OCI-LY7 (cell line): ENCODE measurements around the gene CNN2. TPM values are rescaled to one million over a fixed set of nuclear protein-coding genes. Genes with fewer than 3 reads are reported as not detected.

Source experiments
- BruUV-seq: library from RNA; stranded (reverse); fragments of 400-500 nt; replicated peaks from 2 replicates; lab custom pipeline; 2021; lab: Mats Ljungman, UMichigan
- CTCF ChIA-PET: fragments of 300-600 bp; sonication (Branson Sonifier 250); formaldehyde crosslinking; loops from one replicate; lab custom pipeline; 2022; ENCODE audit warnings: antibody characterized with exemption; ENCODE audit not compliant: unreplicated experiment; lab: Charles Lee
- POLR2A ChIA-PET: fragments of 300-600 bp; sonication (Branson Sonifier 250); formaldehyde crosslinking; loops from one replicate; lab custom pipeline; 2022; ENCODE audit warnings: antibody characterized with exemption; lab: Charles Lee
- DNase-seq: peaks from one replicate; pipeline ENCODE4 v3.0.0-alpha.2; 2015; ENCODE audit warnings: low spot score
- H2AFZ ChIP-seq: fragments of 200-600 bp; sonication (generic), shearing (Covaris generic); 2 replicates; pipeline ENCODE4 v1.6.1; 2014; ENCODE audit warnings: mild to moderate bottlenecking, antibody characterized with exemption, low read length, moderate library complexity
- H3K27ac ChIP-seq: fragments of 200-600 bp; sonication (generic); 2 replicates; pipeline ENCODE4 v1.5.1; 2014; ENCODE audit warnings: mixed run types, low read depth, mild to moderate bottlenecking, moderate library complexity, low read length, inconsistent platforms; ENCODE audit not compliant: poor library complexity, severe bottlenecking
- H3K36me3 ChIP-seq: fragments of 200-600 bp; sonication (generic); 2 replicates; pipeline ENCODE4 v1.6.1; 2014; ENCODE audit warnings: mild to moderate bottlenecking, antibody characterized with exemption, low read length, moderate library complexity, mixed read lengths; ENCODE audit not compliant: insufficient read depth
- H3K4me1 ChIP-seq: fragments of 200-600 bp; sonication (generic); 2 replicates; pipeline ENCODE4 v1.5.1; 2014; ENCODE audit warnings: mild to moderate bottlenecking, low read length; ENCODE audit not compliant: insufficient read depth, poor library complexity, severe bottlenecking
- H3K4me2 ChIP-seq: fragments of 200-600 bp; sonication (generic); 2 replicates; pipeline ENCODE4 v1.6.1; 2014; ENCODE audit warnings: mild to moderate bottlenecking, low read length
- H3K4me3 ChIP-seq: fragments of 200-600 bp; sonication (generic); 2 replicates; pipeline ENCODE4 v1.5.1; 2014; ENCODE audit warnings: mild to moderate bottlenecking, low read depth, low read length; ENCODE audit not compliant: poor library complexity, severe bottlenecking
- H3K79me2 ChIP-seq: fragments of 200-600 bp; sonication (generic); 2 replicates; pipeline ENCODE4 v1.6.1; 2016; ENCODE audit warnings: low read depth, mild to moderate bottlenecking, low read length, moderate library complexity, mixed read lengths; ENCODE audit not compliant: insufficient read depth
- H3K9me2 ChIP-seq: fragments of 200-600 bp; sonication (generic); 2 replicates; pipeline ENCODE4 v1.6.1; 2016; ENCODE audit warnings: mild to moderate bottlenecking, low read length, mixed read lengths; ENCODE audit not compliant: insufficient read depth
- H3K9me3 ChIP-seq: fragments of 200-600 bp; sonication (generic); 2 replicates; pipeline ENCODE4 v1.6.1; 2014; ENCODE audit warnings: mild to moderate bottlenecking, mixed run types, low read length, mixed read lengths
- H4K20me1 ChIP-seq: fragments of 200-600 bp; sonication (generic); 2 replicates; pipeline ENCODE4 v1.6.1; 2014; ENCODE audit warnings: mild to moderate bottlenecking, antibody characterized with exemption, low read length, moderate library complexity, mixed read lengths; ENCODE audit not compliant: insufficient read depth
- CTCF ChIP-seq: fragments of 200-600 bp; sonication (generic); conservative IDR thresholded peaks from 2 replicates; pipeline ENCODE4 v1.5.1; 2014; ENCODE audit warnings: mild to moderate bottlenecking, antibody characterized with exemption, low read length, moderate library complexity, mixed read lengths
- EZH2phosphoT487 ChIP-seq: fragments of 200-600 bp; sonication (generic); IDR thresholded peaks from 2 replicates; pipeline ENCODE4 v1.6.1; 2018; ENCODE audit warnings: low read depth, borderline replicate concordance, mild to moderate bottlenecking, mixed run types, antibody characterized with exemption, low read length, moderate library complexity, mixed read lengths
- intact Hi-C: fragments of 100-400 bp; cut with micrococcal nuclease; formaldehyde crosslinking; loops from one replicate; pipeline ENCODE4 v1.10.0; 2022; ENCODE audit not compliant: unreplicated experiment
- total RNA-seq, 2 experiments: library from RNA; depleted of rRNA in 1 of 2; stranded (reverse); fragments of >200 nt in 1 of 2; shearing (Covaris generic) in 1 of 2; gene quantifications; 2 replicates each; pipeline ENCODE4 v1.2.3, GENCODE V29; 2014 to 2022

CNN2 gene
- total RNA-seq, 2 experiments from 2014 or later: 73.7 to 127 TPM

- peaks cover 64% of the 10 kb centered on the region for H3K36me3 ChIP-seq
- no peak overlapping the region for H3K27ac ChIP-seq
- H3K9me2 ChIP-seq: no peaks in the 10 kb centered on the region
- peaks cover 6% of the 10 kb centered on the region; the same call in 1 of the 2 replicates for H3K79me2 ChIP-seq
- no peaks in the 10 kb centered on the region for H4K20me1 ChIP-seq
- no TSS peak for BruUV-seq
- H2AFZ ChIP-seq: no peak overlapping the region
- POLR2A ChIA-PET: no interaction called here
- no peak overlapping the region for H3K4me2 ChIP-seq
- peak; percentile 54 for TF ChIP-seq CTCF
- no peak for TF ChIP-seq EZH2phosphoT487
- H3K9me3 ChIP-seq: no peaks in the 10 kb centered on the region
- peaks cover 11% of the 10 kb centered on the region for H3K4me1 ChIP-seq
- intact Hi-C loops: no loop called here
- no peak for DNase-seq
- CTCF ChIA-PET: no interaction called here
- H3K4me3 ChIP-seq: no peak overlapping the region
Measured at GRCh38 chr19:989381-990081, 36.9 kb upstream of the CNN2 start.

GRCh38 chr19:990119-990571, 36.3 kb upstream of the CNN2 start:
- H2AFZ ChIP-seq: no peak overlapping the region
- H3K4me3 ChIP-seq: no peak overlapping the region
- no peak for TF ChIP-seq EZH2phosphoT487
- TF ChIP-seq CTCF: no peak
- peaks cover 6% of the 10 kb centered on the region for H3K4me1 ChIP-seq
- H4K20me1 ChIP-seq: no peaks in the 10 kb centered on the region
- H3K4me2 ChIP-seq: no peak overlapping the region
- intact Hi-C loops: no loop called here
- H3K9me3 ChIP-seq: no peaks in the 10 kb centered on the region
- ChIA-PET POLR2A (interaction anchor here (0.6 kb wide), 1 partner anchor 189 kb away, joined by 3 read pairs; no protein-coding TSS in a partner anchor), CTCF (no interaction called here)
- H3K36me3 ChIP-seq: peaks cover 67% of the 10 kb centered on the region
- H3K79me2 ChIP-seq: peaks cover under 1% of the 10 kb centered on the region; the same call in 1 of the 2 replicates
- H3K27ac ChIP-seq: no peak overlapping the region
- BruUV-seq: no TSS peak
- no peak for DNase-seq
- no peaks in the 10 kb centered on the region for H3K9me2 ChIP-seq

GRCh38 chr19:990746-991145, 35.7 kb upstream of the CNN2 start:
- no peak overlapping the region for H2AFZ ChIP-seq
- TF ChIP-seq EZH2phosphoT487: no peak
- no peak for TF ChIP-seq CTCF
- H3K36me3 ChIP-seq: peaks cover 67% of the 10 kb centered on the region
- H4K20me1 ChIP-seq: no peaks in the 10 kb centered on the region
- intact Hi-C loops: no loop called here
- DNase-seq: no peak
- no peaks in the 10 kb centered on the region for H3K79me2 ChIP-seq
- POLR2A ChIA-PET: interaction anchor here (0.6 kb wide), 1 partner anchor 190 kb away, joined by 3 read pairs; no protein-coding TSS in a partner anchor
- no peak overlapping the region for H3K4me2 ChIP-seq
- H3K27ac ChIP-seq: no peak overlapping the region
- BruUV-seq: no TSS peak
- H3K9me3 ChIP-seq: no peaks in the 10 kb centered on the region
- no peak overlapping the region for H3K4me3 ChIP-seq
- H3K4me1 ChIP-seq: no peaks in the 10 kb centered on the region
- no peaks in the 10 kb centered on the region for H3K9me2 ChIP-seq
- CTCF ChIA-PET: no interaction called here
